Astrocyte (in vitro differentiated cells and primary cell): ENCODE data around the gene KLHL24.

Experiments used
- CTCF ChIP-seq: IDR thresholded peaks from 2 replicates; pipeline ENCODE4 v1.5.1; 2011; ENCODE audit warnings: low read depth, mild to moderate bottlenecking, inconsistent platforms, low read length, moderate library complexity; ENCODE audit not compliant: insufficient read depth
- EZH2 ChIP-seq: IDR thresholded peaks from 2 replicates; pipeline ENCODE4 v1.6.1; 2012; ENCODE audit warnings: mild to moderate bottlenecking, low read length, inconsistent platforms; ENCODE audit not compliant: insufficient read depth

GRCh38 chr3:183592821-183593220, 42.6 kb upstream of the KLHL24 start:
- TF ChIP-seq CTCF = no peak
- TF ChIP-seq EZH2 = no peak
